CD4-positive, alpha-beta T cell treated with Interleukin-10 for 1 hour (primary cell): Measurements from ENCODE around the gene SPG11.
A peak's percentile ranks its signal among the peaks of the same experiment; 100 is the strongest.
"Not testable (repeated sequence)": the region's sequence is repeated elsewhere in the genome, so short reads cannot be mapped to it uniquely, and the experiment has no call there.

ENCODE experiments used
- DNase-seq: peaks from one replicate; pipeline ENCODE4 v3.0.0-alpha.2; 2020

Gene SPG11

DNA sequence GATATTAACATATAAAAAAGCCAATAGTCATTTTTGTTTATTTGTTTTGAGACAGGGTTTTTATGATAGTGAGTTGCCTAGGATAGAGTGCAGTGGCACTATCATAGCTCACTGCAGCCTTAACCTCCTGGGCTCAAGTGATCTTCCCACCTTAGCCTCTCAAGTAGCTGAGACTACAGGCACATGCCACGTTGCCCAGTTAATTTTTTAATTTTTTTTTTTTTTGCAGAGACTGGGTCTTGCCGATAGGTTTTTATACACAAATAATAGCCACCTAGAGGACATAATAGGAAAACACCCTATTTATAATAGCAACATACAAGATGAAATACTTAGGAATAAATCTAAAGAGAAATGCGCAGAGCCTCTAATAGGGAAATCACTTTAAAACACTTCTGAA, 113.2 kb downstream of the SPG11 start:
- DNase-seq: peak; percentile 19

DNA sequence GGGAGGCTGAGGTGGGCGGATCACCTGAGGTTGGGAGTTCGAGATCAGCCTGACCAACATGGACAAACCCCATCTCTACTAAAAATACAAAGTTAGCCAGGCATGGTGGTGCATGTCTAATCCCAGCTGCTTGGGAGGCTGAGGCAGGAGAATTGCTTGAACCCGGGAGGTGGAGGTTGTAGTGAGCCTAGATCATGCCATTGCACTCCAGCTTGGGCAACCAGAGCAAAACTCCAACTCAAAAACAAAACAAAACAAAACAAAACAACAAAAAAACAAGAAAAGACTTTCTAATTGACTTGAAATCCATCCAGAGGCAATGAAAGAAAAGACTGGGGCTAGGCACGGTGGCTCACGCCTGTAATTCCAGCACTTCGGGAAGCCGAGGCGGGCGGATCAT, 114.3 kb downstream of the SPG11 start:
- not testable (repeated sequence) for DNase-seq

DNA sequence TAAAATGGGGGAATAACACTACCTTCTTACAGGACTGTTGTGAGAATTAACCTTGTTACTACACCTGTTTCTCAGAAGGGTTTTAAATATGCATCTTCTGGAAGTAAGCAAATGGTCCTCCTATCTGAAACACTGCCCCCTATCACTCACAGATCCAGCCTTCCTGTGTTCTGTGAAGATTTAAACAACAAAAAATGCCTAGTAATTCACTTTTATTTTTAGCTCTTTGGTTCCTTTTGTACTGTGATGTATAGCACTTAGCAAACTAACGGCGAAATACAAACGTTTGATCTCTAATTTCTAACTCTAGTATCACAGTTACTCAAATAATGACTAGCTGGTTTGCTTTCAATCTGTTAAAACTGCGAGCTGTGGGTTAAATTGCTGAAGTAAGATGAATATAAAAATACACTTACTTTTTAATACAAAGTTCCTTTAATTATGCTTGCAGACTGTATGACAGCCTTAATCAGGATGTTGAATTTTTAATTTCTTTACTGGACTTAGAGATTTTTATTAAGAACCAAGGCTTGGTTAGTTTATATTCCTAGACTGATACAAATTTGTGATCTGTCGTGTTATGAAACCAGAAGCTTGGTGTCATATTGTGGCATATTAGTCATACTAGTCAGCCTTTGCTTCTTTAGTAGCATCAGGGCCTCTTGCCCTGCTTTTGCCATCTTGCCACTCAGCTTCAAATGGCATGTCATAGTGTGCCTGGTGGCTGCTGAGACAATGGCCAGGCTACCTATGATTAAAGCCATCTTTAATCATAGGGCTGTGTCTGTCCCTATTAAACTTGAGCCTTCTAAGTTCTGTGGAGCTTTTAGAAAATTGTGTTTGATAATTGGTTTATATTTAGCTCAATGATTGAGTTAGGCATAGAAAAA, 117.3 kb downstream of the SPG11 start:
- peak; percentile 41 for DNase-seq

DNA sequence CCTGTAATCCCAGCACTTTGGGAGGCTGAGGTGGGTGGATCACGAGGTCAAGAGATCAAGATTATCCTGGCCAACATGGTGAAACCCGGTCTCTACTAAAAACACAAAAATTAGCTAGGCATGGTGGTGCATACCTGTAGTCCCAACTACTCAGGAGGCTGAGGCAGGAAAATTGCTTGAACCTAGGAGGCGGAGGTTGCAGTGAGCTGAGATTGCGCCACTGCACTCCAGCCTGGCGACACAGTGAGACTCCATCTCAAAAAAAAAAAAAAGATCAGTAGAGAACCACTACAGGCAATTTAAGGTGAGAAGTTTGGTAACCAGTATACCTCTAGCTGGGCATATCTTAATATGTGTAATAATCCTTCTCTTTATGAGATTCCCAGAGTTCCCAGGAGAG, 118.7 kb downstream of the SPG11 start:
- DNase-seq: not testable (repeated sequence)

DNA sequence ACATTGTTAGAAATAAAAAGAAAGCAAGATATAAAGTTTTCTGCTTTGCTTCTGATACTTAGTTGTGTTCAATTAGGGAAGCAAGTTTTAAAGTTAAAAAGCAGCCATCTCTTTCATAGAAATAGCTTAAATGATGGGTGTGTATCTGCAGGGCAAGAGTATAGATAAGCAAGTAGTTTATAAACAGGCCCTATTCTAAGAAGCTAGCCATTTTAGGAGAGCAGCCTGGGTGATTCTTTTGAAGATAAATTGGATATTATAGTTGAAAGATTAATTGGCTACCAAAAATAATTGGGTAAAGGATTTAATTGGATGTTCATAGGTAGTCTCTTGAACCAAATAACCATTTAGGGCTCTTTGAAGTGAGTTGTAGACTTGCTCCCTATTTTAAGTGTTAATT, 120.9 kb downstream of the SPG11 start:
- no peak for DNase-seq

DNA sequence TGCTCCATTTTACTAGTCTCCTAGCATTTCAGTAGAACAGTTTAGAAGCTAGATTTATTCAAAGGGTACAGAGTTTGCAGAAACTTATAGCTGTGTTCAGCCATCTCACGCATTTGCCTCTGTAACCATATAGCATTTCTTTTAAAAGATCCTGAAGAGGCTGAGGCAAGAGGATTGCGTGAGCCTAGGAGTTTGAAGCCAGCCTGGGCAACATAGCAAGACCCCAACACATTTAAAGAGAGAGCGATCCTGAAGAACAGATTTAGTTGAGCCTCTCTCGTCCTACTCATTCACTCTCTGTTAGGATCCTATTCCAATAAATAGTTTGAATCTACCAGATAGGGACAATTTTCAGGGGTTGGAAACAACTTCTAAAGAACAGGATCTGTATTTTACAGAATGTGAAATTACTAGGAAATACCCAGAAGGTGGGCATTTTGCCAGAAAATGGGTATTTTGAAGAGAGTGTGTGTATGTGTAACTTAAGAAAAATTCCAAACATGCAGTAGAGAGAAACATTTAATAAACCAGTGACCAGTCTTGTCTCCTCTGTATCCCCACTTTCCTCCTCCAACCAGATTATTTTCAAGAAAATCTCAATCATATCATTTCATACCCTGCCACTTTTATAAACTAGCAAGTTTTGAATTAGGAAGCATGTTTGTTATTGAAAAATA, 122.0 kb downstream of the SPG11 start:
- DNase-seq: no peak

DNA sequence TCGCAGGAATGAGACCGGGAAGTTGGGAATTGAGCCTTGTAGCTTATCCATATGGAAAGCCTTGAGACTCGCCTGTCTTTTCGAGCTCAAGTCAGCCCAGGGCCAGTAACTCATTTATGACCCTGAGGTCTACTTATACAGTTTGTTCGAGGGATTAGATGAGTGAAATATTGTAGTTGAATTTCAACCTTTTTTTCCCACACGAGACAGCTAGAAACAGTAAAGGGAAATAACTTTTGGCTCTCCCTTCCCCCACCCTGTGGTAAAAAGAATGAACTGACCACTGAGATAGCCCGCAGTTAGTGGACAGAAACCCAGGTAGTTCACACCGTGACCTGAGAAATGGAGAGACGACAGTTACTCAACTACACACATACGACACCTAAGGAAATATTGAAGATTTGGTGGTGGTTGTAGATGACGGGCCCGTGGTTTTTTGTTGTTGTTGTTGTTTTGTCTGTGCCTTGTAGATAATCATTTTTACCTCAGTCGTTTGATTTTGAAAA, 125.7 kb downstream of the SPG11 start:
- DNase-seq: peak; percentile 44

DNA sequence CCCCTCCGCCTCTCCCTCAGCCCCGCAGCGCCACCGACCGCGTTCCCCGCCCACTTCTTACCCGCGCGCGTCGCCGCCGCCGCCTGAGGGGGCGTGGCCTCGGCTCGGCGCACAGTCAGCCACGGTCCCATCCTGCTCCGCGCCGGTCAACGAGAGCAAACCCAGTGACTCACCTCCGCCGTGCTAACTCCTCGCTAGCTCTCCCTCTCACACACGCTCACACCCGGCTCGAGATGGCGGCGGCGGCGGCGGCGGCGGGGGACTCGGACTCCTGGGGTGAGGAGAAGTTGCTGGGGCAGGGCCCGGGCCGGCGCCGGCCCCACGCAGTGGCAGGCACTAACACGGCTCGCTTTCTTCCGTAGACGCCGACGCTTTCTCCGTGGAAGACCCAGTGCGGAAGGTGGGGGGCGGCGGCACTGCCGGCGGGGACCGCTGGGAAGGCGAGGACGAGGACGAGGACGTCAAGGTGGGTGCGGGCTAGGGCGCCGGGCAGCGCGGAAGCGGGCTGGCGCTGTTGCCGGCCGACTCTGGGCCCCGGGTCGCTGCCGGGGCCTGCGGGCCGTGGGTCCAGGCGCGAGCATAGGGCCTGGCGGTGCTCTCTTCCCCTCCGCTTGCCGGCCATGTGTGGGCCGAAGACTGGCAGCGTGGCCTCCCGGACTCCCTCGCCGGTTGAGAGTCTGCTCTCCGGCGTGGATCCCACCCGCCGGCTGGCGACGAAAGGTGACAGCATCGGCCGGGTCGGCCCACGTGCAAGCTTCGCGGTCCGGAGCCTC, 126.3 kb downstream of the SPG11 start, which contains the start of gene EIF3J:
EIF3J (plus strand) TSS at position 186 of the 773 bp plus-strand sequence; CDS start at position 234, 48 bp downstream.
- DNase-seq: peak; percentile 96

DNA sequence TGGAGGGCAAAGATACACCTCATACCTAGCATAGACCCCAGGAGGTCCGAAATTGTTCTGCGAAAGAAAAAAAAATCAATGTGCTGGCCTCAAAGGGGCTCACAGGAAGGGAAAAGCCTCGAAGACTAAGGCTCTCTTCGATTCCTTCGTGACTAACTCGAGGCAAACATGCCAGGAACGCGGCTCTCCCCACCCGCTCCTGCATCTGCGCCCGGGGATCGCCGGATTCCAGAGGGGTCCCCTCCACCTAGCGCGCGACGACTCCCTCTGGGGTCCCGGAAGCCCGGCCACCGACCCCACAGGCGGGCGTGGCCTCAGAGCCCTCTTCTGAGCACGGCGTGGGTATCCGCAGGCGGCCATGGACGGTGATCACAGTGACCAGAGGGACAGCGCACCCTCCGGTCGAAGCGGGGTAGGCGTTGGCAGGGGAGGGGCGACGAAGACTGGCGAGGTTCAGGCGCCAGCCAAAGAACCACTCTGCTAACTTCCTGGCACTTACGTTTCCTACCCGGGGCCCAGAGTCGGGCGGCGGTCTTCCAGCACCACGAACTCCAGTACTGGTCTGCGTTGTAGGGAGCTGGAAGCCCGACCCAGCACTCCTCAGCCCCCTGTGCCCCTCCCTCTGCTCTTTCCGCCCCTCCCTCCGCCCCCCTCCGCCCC, 127.0 kb downstream of the SPG11 start:
- DNase-seq: no peak

DNA sequence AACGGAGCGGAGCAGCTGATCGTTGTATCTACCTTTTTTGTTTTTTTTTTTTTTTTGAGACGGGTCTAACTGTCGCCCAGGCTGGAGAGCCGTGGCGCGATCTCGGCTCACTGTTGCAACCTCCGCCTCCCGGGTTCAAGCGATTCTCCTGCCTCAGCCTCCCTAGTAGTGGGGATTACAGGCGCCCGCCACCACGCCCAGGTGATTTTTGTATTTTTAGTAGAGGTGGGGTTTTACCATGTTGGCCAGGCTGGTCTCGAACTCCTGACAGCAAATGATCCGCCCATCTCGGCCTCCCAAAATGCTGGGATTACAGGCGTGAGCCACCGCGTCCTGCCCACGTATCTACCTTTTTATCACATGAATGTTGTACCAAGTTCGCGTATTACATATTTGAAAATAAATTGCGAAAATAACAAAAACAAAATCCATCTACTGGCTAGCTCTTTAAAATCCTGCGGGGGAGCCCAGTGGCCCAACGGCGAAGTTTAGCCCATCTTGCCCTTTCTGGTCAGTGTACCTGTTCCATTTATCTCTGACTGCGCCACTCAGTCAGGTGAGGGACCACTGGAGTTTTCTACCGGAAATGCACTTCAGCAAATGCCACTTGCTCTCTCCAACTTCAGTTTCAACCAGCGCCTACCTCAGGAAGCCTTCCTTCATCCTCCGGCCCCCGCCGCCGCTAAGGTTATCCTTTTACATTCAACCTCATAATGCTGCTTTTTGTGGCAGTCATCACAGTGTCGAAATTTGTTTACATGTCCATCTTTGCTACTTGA, 127.8 kb downstream of the SPG11 start:
- DNase-seq: peak; percentile 28

DNA sequence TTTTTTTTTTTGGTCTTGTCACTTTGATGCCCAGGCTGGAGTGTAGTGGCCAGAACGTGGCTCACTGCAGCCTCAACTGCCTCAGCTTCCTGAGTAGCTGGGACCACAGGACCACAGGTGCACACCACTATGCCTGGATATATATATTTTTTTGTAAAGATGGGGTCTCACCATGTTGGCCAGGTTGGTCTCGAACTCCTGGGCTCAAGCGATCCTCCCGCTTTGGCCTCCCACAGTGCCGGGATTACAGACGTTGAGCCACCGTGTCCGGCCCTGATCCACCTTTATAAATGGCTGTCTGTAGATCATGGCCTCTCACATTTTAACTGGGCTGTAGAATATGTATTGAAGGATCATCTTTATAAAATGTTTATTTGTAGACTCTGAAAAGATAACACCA, 128.4 kb downstream of the SPG11 start:
- DNase-seq: no peak

DNA sequence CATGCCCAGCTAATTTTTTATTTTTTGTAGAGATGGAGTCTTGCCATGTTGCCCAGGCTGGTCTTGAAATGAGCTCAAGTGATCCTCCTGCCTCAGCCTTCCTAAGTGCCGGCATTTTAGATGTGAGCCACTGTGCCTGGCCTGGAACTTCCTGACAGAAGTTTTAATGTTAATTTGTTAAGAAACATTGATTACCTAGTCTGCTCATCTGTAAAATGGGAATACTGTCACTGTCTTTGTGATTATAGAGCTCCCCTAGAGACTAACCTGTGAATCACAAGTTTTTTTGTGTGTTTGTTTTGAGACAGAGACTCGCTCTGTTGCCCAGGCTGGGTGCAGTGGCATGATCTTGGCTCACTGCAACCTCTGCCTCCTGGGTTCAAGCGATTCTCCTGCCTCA, 130.8 kb downstream of the SPG11 start:
- no peak for DNase-seq

DNA sequence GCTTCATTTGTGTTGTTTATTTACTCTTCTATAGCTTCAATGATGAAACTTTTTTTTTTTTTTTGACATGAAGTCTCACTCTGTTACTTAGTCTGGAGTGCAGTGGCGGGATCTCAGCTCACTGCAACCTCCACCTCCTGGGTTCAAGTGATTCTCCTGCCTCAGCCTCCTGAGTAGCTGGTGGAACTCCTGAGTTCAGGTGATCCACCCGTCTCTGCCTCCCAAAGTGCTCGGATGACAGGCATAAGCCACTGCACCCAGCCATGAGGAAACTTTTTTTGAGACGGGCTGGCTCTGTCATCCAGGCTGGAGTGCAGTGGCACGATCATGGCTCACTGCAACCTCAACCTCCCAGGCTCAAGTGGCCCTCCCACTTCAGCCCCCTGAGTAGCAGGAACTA, 131.2 kb downstream of the SPG11 start:
- DNase-seq: not testable (repeated sequence)

DNA sequence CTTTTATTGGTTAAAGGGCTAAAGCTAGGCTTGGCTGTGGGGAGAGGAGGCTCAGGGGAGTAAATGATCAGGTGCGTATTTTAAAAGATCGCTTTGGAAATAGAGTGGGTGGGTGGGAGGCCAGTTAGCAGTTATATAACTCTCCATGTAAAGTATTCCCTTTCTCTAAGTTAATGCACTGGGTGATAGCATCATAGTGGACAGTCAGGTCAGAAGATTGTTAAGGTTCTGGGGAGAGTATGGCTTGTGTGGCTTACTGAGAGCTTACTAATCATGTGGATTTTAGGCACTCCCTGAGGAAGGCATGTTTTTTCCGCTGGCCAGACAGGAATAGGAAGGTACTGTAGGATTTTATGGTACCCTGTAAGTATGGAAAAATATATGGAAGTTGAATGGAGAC, 132.8 kb downstream of the SPG11 start:
- no peak for DNase-seq

DNA sequence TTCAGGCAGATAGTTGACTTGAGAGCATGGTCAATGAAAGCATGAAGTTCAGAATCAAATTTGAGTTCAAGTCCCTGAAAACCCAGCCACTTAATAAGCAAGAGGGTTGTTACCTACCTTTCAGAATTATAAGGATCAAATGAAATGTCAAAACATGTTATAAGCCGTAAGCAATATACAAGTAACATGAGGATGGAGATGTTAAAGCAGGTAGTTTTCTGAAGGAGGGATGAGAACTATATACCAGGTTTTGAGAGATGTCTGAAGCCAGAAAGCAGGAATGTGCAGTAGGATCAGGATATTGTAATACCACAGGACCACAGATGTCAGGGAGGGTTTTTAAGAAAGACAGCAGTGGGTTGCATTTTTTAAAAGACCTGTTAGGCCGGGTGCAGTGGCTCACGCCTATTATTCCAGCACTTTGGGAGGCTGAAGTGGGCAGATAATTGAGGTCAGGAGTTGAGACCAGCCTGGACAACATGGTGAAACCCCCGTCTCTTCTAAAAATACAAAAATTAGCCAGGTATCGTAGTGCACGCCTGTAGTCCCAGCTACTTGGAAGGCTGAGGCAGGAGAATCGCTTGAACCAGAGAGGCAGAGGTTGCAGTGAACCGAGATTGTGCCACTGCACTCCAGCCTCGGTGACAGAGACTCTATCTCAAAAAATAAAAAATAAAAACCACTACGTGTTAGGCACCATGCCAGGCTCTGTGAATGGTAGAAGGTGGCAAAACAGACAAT, 133.4 kb downstream of the SPG11 start:
- no peak for DNase-seq

DNA sequence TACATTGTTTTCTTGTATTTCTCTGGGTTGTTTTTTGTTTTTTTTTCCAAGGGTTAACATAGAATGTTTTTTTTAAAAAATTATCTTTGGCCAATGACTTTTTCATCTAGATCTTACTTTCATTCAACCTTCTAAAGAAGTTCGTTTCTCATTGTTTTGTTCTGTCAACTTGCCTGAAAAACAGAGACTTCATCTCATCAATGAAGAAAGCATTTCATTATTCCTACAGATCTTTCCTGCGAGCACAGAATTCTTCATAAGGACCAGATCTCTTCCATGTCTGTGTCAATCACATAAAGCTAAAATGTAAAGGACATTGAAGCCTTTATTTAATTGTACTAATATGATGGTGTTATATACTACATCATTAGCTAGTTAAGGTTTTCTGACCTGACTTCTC, 136.2 kb downstream of the SPG11 start:
- no peak for DNase-seq

DNA sequence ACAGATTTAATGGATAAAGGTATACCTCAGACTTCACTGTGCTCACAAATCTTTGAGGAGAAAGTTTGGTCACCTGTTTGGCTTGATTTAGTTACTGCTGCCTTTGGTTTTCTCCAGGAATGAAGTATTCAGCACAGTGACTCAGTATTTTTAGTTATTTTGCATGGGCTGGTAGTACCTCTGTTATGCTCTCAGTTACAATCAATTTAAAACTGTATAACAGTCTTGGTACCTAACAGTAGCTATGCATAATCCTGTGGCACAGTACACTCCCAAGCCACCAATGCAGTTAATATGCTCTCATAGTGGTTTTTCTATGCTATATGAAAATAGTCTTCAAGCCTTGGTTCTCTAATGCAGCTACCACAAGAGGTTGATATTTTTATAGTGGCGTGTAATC, 138.4 kb downstream of the SPG11 start:
- DNase-seq: no peak

DNA sequence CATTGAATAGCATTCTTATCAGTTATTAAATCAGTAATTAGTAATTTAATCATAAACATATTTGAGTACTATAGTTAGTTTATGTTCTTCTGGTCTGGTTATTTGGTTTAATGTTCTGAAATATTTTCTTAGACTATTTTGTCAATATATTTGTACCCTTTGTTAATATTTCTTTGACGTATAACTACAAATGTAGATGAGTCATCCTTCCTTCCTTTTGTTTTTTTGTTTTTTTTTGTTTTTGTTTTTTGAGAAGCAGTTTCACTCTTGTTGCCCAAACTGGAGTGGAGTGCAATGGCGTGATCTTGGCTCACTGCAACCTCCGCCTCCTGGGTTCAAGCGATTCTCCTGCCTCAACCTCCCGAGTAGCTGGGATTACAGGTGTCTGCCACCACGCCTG, 143.9 kb downstream of the SPG11 start:
- DNase-seq: no peak

DNA sequence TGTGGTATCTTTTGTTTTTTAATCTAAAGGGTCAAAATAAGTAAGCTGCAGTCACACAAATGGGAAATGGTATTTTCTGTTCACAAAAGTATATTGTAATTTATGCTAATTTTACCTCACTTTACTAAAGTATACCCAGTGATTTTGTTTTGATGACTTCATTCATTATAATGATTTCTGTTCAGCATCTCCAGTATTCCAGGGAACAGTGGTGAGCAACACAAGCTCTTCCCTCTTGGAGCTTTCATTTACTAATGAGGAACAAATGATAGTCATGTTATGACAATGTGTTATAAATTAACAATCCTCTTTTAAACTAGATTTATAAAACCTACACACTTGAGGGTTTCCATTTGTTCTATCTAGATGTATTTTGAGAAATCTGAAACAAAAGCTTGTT, 147.0 kb downstream of the SPG11 start:
- no peak for DNase-seq
